ENCODE measurements around the gene FICD.

FICD gene

GRCh38 chr12:108514468-108514972 lies 557 bp upstream of the FICD start:
- no peaks in the 10 kb centered on the region for H4K20me1 ChIP-seq (ENCODE audit: insufficient read depth)
- TF ChIP-seq CTCF (conservative IDR thresholded peaks at IDR 0.05; ENCODE audit: low read depth, low read length): no peak
- peak overlapping the region; percentile 54 for H3K4me2 ChIP-seq
- H3K27ac ChIP-seq: no peak overlapping the region
- H3K4me1 ChIP-seq (ENCODE audit: low read depth, poor library complexity, severe bottlenecking): peaks cover 16% of the 10 kb centered on the region
- H3K4me3 ChIP-seq (IDR thresholded peaks at IDR 0.05; ENCODE audit: insufficient read depth, low read depth, low read length): no peak overlapping the region
- H3K79me2 ChIP-seq (ENCODE audit: insufficient read depth, low read depth): no peaks in the 10 kb centered on the region
- no peaks in the 10 kb centered on the region for H3K27me3 ChIP-seq (ENCODE audit: insufficient read depth, low read depth)
- no peaks in the 10 kb centered on the region for H3K36me3 ChIP-seq (ENCODE audit: insufficient read depth)
- H3K9ac ChIP-seq: peak overlapping the region; percentile 44; the same call in 1 of the 2 replicates
- H2AFZ ChIP-seq (ENCODE audit: low read depth): peak overlapping the region; percentile 38

GRCh38 chr12:108515916-108516315 lies 839 bp downstream of the FICD start:
- Histone ChIP-seq H4K20me1 (ENCODE audit: insufficient read depth) (no peaks in the 10 kb centered on the region), H3K9ac (peak overlapping the region; percentile 58; the same call in 1 of the 2 replicates), H3K27ac (no peak overlapping the region; the same call in 1 of the 2 replicates), H3K4me3 (IDR thresholded peaks at IDR 0.05; ENCODE audit: insufficient read depth, low read depth, low read length) (no peak overlapping the region), H3K4me1 (ENCODE audit: low read depth, poor library complexity, severe bottlenecking) (peaks cover 23% of the 10 kb centered on the region), H3K4me2 (peak overlapping the region; percentile 68), H2AFZ (ENCODE audit: low read depth) (no peak overlapping the region), H3K79me2 (ENCODE audit: insufficient read depth, low read depth) (no peaks in the 10 kb centered on the region), H3K27me3 (ENCODE audit: insufficient read depth, low read depth) (no peaks in the 10 kb centered on the region), H3K36me3 (ENCODE audit: insufficient read depth) (no peaks in the 10 kb centered on the region; the same call in 1 of the 2 replicates)
- no peak for TF ChIP-seq CTCF (conservative IDR thresholded peaks at IDR 0.05; ENCODE audit: low read depth, low read length)

GRCh38 chr12:108516511-108517275 lies 1.6 kb downstream of the FICD start:
- Histone ChIP-seq H3K4me3 (IDR thresholded peaks at IDR 0.05; ENCODE audit: insufficient read depth, low read depth, low read length) (no peak overlapping the region), H3K27me3 (ENCODE audit: insufficient read depth, low read depth) (no peaks in the 10 kb centered on the region), H3K36me3 (ENCODE audit: insufficient read depth) (no peaks in the 10 kb centered on the region; the same call in 1 of the 2 replicates), H3K27ac (no peak overlapping the region), H2AFZ (ENCODE audit: low read depth) (no peak overlapping the region), H4K20me1 (ENCODE audit: insufficient read depth) (no peaks in the 10 kb centered on the region), H3K4me2 (peak overlapping the region; percentile 68; the same call in 1 of the 2 replicates), H3K9ac (no peak overlapping the region), H3K79me2 (ENCODE audit: insufficient read depth, low read depth) (no peaks in the 10 kb centered on the region), H3K4me1 (ENCODE audit: low read depth, poor library complexity, severe bottlenecking) (peaks cover 19% of the 10 kb centered on the region)
- TF ChIP-seq CTCF (conservative IDR thresholded peaks at IDR 0.05; ENCODE audit: low read depth, low read length): no peak

GRCh38 chr12:108517288-108518100 lies 2.4 kb downstream of the FICD start:
- no peaks in the 10 kb centered on the region for H4K20me1 ChIP-seq (ENCODE audit: insufficient read depth)
- H3K4me1 ChIP-seq (ENCODE audit: low read depth, poor library complexity, severe bottlenecking): peaks cover 18% of the 10 kb centered on the region
- no peak overlapping the region for H2AFZ ChIP-seq (ENCODE audit: low read depth)
- H3K36me3 ChIP-seq (ENCODE audit: insufficient read depth): no peaks in the 10 kb centered on the region; the same call in 1 of the 2 replicates
- H3K79me2 ChIP-seq (ENCODE audit: insufficient read depth, low read depth): no peaks in the 10 kb centered on the region
- no peak overlapping the region for H3K4me2 ChIP-seq
- H3K27ac ChIP-seq: no peak overlapping the region
- no peak overlapping the region for H3K4me3 ChIP-seq (IDR thresholded peaks at IDR 0.05; ENCODE audit: insufficient read depth, low read depth, low read length)
- no peaks in the 10 kb centered on the region for H3K27me3 ChIP-seq (ENCODE audit: insufficient read depth, low read depth)
- TF ChIP-seq CTCF (conservative IDR thresholded peaks at IDR 0.05; ENCODE audit: low read depth, low read length): no peak
- H3K9ac ChIP-seq: no peak overlapping the region
